Measurements from ENCODE around the gene RNF144A.

Gene RNF144A

GRCh38 chr2:6921321-6921922 lies 4.2 kb downstream of the RNF144A start:
- Histone ChIP-seq H3K36me3 (ENCODE audit: insufficient read depth, low read length) (no peaks in the 10 kb centered on the region), H3K4me1 (ENCODE audit: control insufficient read depth, insufficient read depth, low read length) (peaks cover 3% of the 10 kb centered on the region), H3K4me3 (ENCODE audit: low read length) (no peak overlapping the region), H3K4me2 (ENCODE audit: low read length) (no peak overlapping the region), H3K9me3 (replicated peaks; ENCODE audit: low read length) (no peaks in the 10 kb centered on the region), H3K27me3 (ENCODE audit: control insufficient read depth, insufficient read depth, low read length) (peaks cover 62% of the 10 kb centered on the region), H3K9ac (ENCODE audit: low read depth, low read length) (no peak overlapping the region)

GRCh38 chr2:6922201-6922656 lies 5.0 kb downstream of the RNF144A start:
- Histone ChIP-seq H3K4me3 (ENCODE audit: low read length) (no peak overlapping the region), H3K36me3 (ENCODE audit: insufficient read depth, low read length) (no peaks in the 10 kb centered on the region), H3K27me3 (ENCODE audit: control insufficient read depth, insufficient read depth, low read length) (peaks cover 60% of the 10 kb centered on the region), H3K9ac (ENCODE audit: low read depth, low read length) (no peak overlapping the region), H3K9me3 (replicated peaks; ENCODE audit: low read length) (no peaks in the 10 kb centered on the region), H3K4me1 (ENCODE audit: control insufficient read depth, insufficient read depth, low read length) (peaks cover 3% of the 10 kb centered on the region), H3K4me2 (ENCODE audit: low read length) (no peak overlapping the region)

- no peak overlapping the region for H3K9ac ChIP-seq (ENCODE audit: low read depth, low read length)
- no peaks in the 10 kb centered on the region for H3K36me3 ChIP-seq (ENCODE audit: insufficient read depth, low read length)
- no peak overlapping the region for H3K4me3 ChIP-seq (ENCODE audit: low read length)
- no peak overlapping the region for H3K4me2 ChIP-seq (ENCODE audit: low read length)
- peaks cover 58% of the 10 kb centered on the region for H3K27me3 ChIP-seq (ENCODE audit: control insufficient read depth, insufficient read depth, low read length)
- H3K4me1 ChIP-seq (ENCODE audit: control insufficient read depth, insufficient read depth, low read length), result no peaks in the 10 kb centered on the region
- H3K9me3 ChIP-seq (replicated peaks; ENCODE audit: low read length), result no peaks in the 10 kb centered on the region
These were observed 6.1 kb downstream of the RNF144A start for GRCh38 chr2:6923319-6923718.

GRCh38 chr2:6924101-6924923 lies 7.1 kb downstream of the RNF144A start:
- Histone ChIP-seq H3K4me3 (ENCODE audit: low read length) (no peak overlapping the region), H3K4me1 (ENCODE audit: control insufficient read depth, insufficient read depth, low read length) (no peaks in the 10 kb centered on the region), H3K27me3 (ENCODE audit: control insufficient read depth, insufficient read depth, low read length) (peaks cover 51% of the 10 kb centered on the region), H3K9ac (ENCODE audit: low read depth, low read length) (no peak overlapping the region), H3K36me3 (ENCODE audit: insufficient read depth, low read length) (no peaks in the 10 kb centered on the region), H3K9me3 (replicated peaks; ENCODE audit: low read length) (no peaks in the 10 kb centered on the region), H3K4me2 (ENCODE audit: low read length) (no peak overlapping the region)

- Histone ChIP-seq H3K27me3 (ENCODE audit: control insufficient read depth, insufficient read depth, low read length) (peaks cover 47% of the 10 kb centered on the region), H3K9me3 (replicated peaks; ENCODE audit: low read length) (no peaks in the 10 kb centered on the region), H3K4me2 (ENCODE audit: low read length) (no peak overlapping the region), H3K4me1 (ENCODE audit: control insufficient read depth, insufficient read depth, low read length) (no peaks in the 10 kb centered on the region), H3K4me3 (ENCODE audit: low read length) (no peak overlapping the region), H3K36me3 (ENCODE audit: insufficient read depth, low read length) (no peaks in the 10 kb centered on the region), H3K9ac (ENCODE audit: low read depth, low read length) (no peak overlapping the region)
These were observed 7.8 kb downstream of the RNF144A start for GRCh38 chr2:6924924-6925409.

- peaks cover 40% of the 10 kb centered on the region for H3K27me3 ChIP-seq (ENCODE audit: control insufficient read depth, insufficient read depth, low read length)
- no peak overlapping the region for H3K4me3 ChIP-seq (ENCODE audit: low read length)
- no peak overlapping the region for H3K9ac ChIP-seq (ENCODE audit: low read depth, low read length)
- H3K9me3 ChIP-seq (replicated peaks; ENCODE audit: low read length), result no peaks in the 10 kb centered on the region
- H3K4me2 ChIP-seq (ENCODE audit: low read length), result no peak overlapping the region
- H3K36me3 ChIP-seq (ENCODE audit: insufficient read depth, low read length), result no peaks in the 10 kb centered on the region
- no peaks in the 10 kb centered on the region for H3K4me1 ChIP-seq (ENCODE audit: control insufficient read depth, insufficient read depth, low read length)
These were observed 9.0 kb downstream of the RNF144A start for GRCh38 chr2:6926071-6926732.

- H3K4me1 ChIP-seq (ENCODE audit: control insufficient read depth, insufficient read depth, low read length), result no peaks in the 10 kb centered on the region
- no peaks in the 10 kb centered on the region for H3K9me3 ChIP-seq (replicated peaks; ENCODE audit: low read length)
- no peak overlapping the region for H3K4me3 ChIP-seq (ENCODE audit: low read length)
- no peaks in the 10 kb centered on the region for H3K36me3 ChIP-seq (ENCODE audit: insufficient read depth, low read length)
- H3K4me2 ChIP-seq (ENCODE audit: low read length), result no peak overlapping the region
- no peak overlapping the region for H3K9ac ChIP-seq (ENCODE audit: low read depth, low read length)
- H3K27me3 ChIP-seq (ENCODE audit: control insufficient read depth, insufficient read depth, low read length), result peaks cover 31% of the 10 kb centered on the region
These were observed 10.0 kb downstream of the RNF144A start for GRCh38 chr2:6927186-6927585.

- H3K9ac ChIP-seq (ENCODE audit: low read depth, low read length), result no peak overlapping the region
- no peak overlapping the region for H3K4me3 ChIP-seq (ENCODE audit: low read length)
- H3K4me1 ChIP-seq (ENCODE audit: control insufficient read depth, insufficient read depth, low read length), result no peaks in the 10 kb centered on the region
- peaks cover 30% of the 10 kb centered on the region for H3K27me3 ChIP-seq (ENCODE audit: control insufficient read depth, insufficient read depth, low read length)
- H3K4me2 ChIP-seq (ENCODE audit: low read length), result no peak overlapping the region
- H3K36me3 ChIP-seq (ENCODE audit: insufficient read depth, low read length), result no peaks in the 10 kb centered on the region
- no peaks in the 10 kb centered on the region for H3K9me3 ChIP-seq (replicated peaks; ENCODE audit: low read length)
These were observed 10.5 kb downstream of the RNF144A start for GRCh38 chr2:6927753-6928152.

- Histone ChIP-seq H3K9me3 (replicated peaks; ENCODE audit: low read length) (no peaks in the 10 kb centered on the region), H3K4me1 (ENCODE audit: control insufficient read depth, insufficient read depth, low read length) (no peaks in the 10 kb centered on the region), H3K36me3 (ENCODE audit: insufficient read depth, low read length) (no peaks in the 10 kb centered on the region), H3K4me3 (ENCODE audit: low read length) (no peak overlapping the region), H3K4me2 (ENCODE audit: low read length) (no peak overlapping the region), H3K9ac (ENCODE audit: low read depth, low read length) (no peak overlapping the region), H3K27me3 (ENCODE audit: control insufficient read depth, insufficient read depth, low read length) (peaks cover 25% of the 10 kb centered on the region)
These were observed 11.2 kb downstream of the RNF144A start for GRCh38 chr2:6928452-6928851.

- Histone ChIP-seq H3K9me3 (replicated peaks; ENCODE audit: low read length) (no peaks in the 10 kb centered on the region), H3K4me2 (ENCODE audit: low read length) (no peak overlapping the region), H3K9ac (ENCODE audit: low read depth, low read length) (no peak overlapping the region), H3K4me1 (ENCODE audit: control insufficient read depth, insufficient read depth, low read length) (no peaks in the 10 kb centered on the region), H3K27me3 (ENCODE audit: control insufficient read depth, insufficient read depth, low read length) (peaks cover 23% of the 10 kb centered on the region), H3K36me3 (ENCODE audit: insufficient read depth, low read length) (no peaks in the 10 kb centered on the region), H3K4me3 (ENCODE audit: low read length) (no peak overlapping the region)
These were observed 12.1 kb downstream of the RNF144A start for GRCh38 chr2:6929196-6929819.

- H3K4me2 ChIP-seq (ENCODE audit: low read length), result no peak overlapping the region
- peaks cover 20% of the 10 kb centered on the region for H3K27me3 ChIP-seq (ENCODE audit: control insufficient read depth, insufficient read depth, low read length)
- H3K36me3 ChIP-seq (ENCODE audit: insufficient read depth, low read length), result no peaks in the 10 kb centered on the region
- H3K9ac ChIP-seq (ENCODE audit: low read depth, low read length), result no peak overlapping the region
- H3K4me1 ChIP-seq (ENCODE audit: control insufficient read depth, insufficient read depth, low read length), result no peaks in the 10 kb centered on the region
- no peak overlapping the region for H3K4me3 ChIP-seq (ENCODE audit: low read length)
- H3K9me3 ChIP-seq (replicated peaks; ENCODE audit: low read length), result no peaks in the 10 kb centered on the region
These were observed 13.9 kb downstream of the RNF144A start for GRCh38 chr2:6930923-6931647.
